Thyroid gland (tissue), 4 donors: Measurements from ENCODE around the gene ARHGAP24. TPM values are rescaled to one million over a fixed set of nuclear protein-coding genes. Genes with fewer than 3 reads are reported as not detected.

ENCODE experiments used
- DNase-seq, 2 donors: peaks; one replicate each; pipeline ENCODE4 v3.0.0-alpha.2; 2019
- H3K27ac ChIP-seq, 3 donors: fragments of 200-600 bp; sonication (generic); 1 replicate in 2 of 3; 2 replicates in 1 of 3; pipeline ENCODE4 v1.5.1; 2016 to 2019; ENCODE audit warnings: mild to moderate bottlenecking in 1 of 3, moderate library complexity in 1 of 3
- H3K27me3 ChIP-seq: fragments of 200-600 bp; sonication (generic); one replicate; pipeline ENCODE4 v1.5.1; 2019
- H3K36me3 ChIP-seq, 2 donors: fragments of 200-600 bp; sonication (generic); one replicate each; pipeline ENCODE4 v1.5.1; 2016 to 2019
- H3K4me1 ChIP-seq, 2 donors: fragments of 200-600 bp; sonication (generic); one replicate each; pipeline ENCODE4 v1.5.1; 2017 to 2019
- H3K4me3 ChIP-seq, 3 donors: fragments of 200-600 bp; sonication (generic); replicated peaks in 1 of 3; 1 replicate in 2 of 3; 2 replicates in 1 of 3; pipeline ENCODE4 v1.5.1; 2016; ENCODE audit warnings: mild to moderate bottlenecking in 1 of 3
- H3K9me3 ChIP-seq: fragments of 200-600 bp; sonication (generic); one replicate; pipeline ENCODE4 v1.5.1; 2017
- POLR2A ChIP-seq, 2 donors: fragments of 450-650 bp; IDR thresholded peaks; one replicate each; pipeline ENCODE4 v1.6.1; 2017; ENCODE audit warnings: antibody characterized with exemption in 2 of 2, mild to moderate bottlenecking in 2 of 2, moderate library complexity in 1 of 2
- WGBS, 2 donors: methylation state at CpG; one replicate each; pipeline ENCODE4 v1.1.5; 2017; 5-methylcytosine and 5-hydroxymethylcytosine counted together
- intact Hi-C: fragments of 100-400 bp; cut with DNase I; formaldehyde crosslinking; loops from one replicate; pipeline ENCODE4 v1.15.1; 2023
- total RNA-seq, 4 donors: library from RNA; depleted of rRNA; stranded (reverse); fragments of >200 nt; gene quantifications; one replicate each; pipeline ENCODE4 v1.2.3, GENCODE V29; 2016
- TF ChIP-seq, protein P1 (sequence below), 6 experiments: fragments of 200-600 bp in 3 of 6; fragments of 450-650 bp in 3 of 6; sonication (generic) in 3 of 6; IDR thresholded peaks; one replicate each; pipeline ENCODE4 v1.5.1; 2016 to 2019; ENCODE audit warnings: antibody characterized with exemption in 6 of 6, mild to moderate bottlenecking in 2 of 6, inconsistent platforms in 1 of 6, moderate library complexity in 1 of 6

The ARHGAP24 gene
- total RNA-seq, 4 donors from 2014 or later = 20.8 to 70.3 (median 52.4) TPM

- intact Hi-C loops = no loop called here
Observed at GRCh38 chr4:85951099-85951498, 476.1 kb downstream of the ARHGAP24 start.

GRCh38 chr4:85952528-85952927 lies 477.6 kb downstream of the ARHGAP24 start:
- H3K9me3 ChIP-seq = no peaks in the 10 kb centered on the region
- no peak for DNase-seq
- TF ChIP-seq, protein P1, sequence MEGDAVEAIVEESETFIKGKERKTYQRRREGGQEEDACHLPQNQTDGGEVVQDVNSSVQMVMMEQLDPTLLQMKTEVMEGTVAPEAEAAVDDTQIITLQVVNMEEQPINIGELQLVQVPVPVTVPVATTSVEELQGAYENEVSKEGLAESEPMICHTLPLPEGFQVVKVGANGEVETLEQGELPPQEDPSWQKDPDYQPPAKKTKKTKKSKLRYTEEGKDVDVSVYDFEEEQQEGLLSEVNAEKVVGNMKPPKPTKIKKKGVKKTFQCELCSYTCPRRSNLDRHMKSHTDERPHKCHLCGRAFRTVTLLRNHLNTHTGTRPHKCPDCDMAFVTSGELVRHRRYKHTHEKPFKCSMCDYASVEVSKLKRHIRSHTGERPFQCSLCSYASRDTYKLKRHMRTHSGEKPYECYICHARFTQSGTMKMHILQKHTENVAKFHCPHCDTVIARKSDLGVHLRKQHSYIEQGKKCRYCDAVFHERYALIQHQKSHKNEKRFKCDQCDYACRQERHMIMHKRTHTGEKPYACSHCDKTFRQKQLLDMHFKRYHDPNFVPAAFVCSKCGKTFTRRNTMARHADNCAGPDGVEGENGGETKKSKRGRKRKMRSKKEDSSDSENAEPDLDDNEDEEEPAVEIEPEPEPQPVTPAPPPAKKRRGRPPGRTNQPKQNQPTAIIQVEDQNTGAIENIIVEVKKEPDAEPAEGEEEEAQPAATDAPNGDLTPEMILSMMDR (IDR thresholded peaks at IDR 0.05) = no peak
- no peak for TF ChIP-seq POLR2A (IDR thresholded peaks at IDR 0.05)
- intact Hi-C loops = no loop called here
- no peak overlapping the region for H3K27ac ChIP-seq
- H3K4me3 ChIP-seq = no peak overlapping the region
- H3K36me3 ChIP-seq = no peaks in the 10 kb centered on the region
- no peaks in the 10 kb centered on the region for H3K27me3 ChIP-seq
- WGBS, 2 donors = 72 to 87% methylated on average over 3 of the region's 3 CpGs
- peaks cover 15 to 30% of the 10 kb centered on the region in 2 donors for H3K4me1 ChIP-seq

More at GRCh38 chr4:85951099-85951498, 476.1 kb downstream of the ARHGAP24 start:
- no peak for DNase-seq
- no peak for TF ChIP-seq POLR2A (IDR thresholded peaks at IDR 0.05)
- TF ChIP-seq, protein P1 (IDR thresholded peaks at IDR 0.05) = no peak
- Histone ChIP-seq H3K27ac (no peak overlapping the region), H3K9me3 (no peaks in the 10 kb centered on the region), H3K4me3 (no peak overlapping the region), H3K27me3 (no peaks in the 10 kb centered on the region), H3K4me1 (peaks cover 7 to 20% of the 10 kb centered on the region in 2 donors), H3K36me3 (no peaks in the 10 kb centered on the region)
- 90 to 92% methylated on average over 3 of the region's 3 CpGs for WGBS, 2 donors

DNA sequence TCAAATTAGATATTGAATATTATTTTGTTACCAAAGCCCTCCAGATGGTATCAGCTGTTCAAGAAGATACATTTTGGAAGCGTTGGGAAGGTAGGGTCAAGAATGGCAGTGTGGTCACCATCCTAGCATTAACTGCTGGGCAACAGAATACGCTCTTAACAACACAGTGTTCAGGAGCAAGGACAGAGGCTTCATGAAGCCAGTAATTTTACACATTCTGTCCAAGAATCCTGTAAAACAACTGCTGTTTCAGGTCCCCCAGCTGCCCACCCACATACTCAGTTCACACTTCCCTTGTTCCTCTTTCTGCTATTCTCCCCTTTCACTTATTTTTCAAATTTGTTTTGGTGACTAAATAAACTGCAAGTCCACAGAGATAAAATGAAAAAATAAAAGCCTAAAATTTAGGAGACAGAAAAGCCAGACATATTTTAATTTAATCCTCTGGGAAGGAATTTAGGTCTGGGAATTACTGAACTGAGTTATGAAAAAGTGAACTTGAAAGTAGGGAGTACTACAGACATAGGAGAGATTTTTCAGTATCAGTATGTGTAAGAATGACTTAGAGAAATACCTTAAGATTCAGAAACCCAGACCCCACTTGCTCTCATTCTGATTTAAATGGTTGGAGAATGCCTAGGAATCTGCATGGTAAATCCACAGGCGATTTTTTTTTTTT lies 478.2 kb downstream of the ARHGAP24 start:
- H3K36me3 ChIP-seq = no peaks in the 10 kb centered on the region
- H3K4me3 ChIP-seq = no peak overlapping the region
- no peak for DNase-seq
- H3K4me1 ChIP-seq = peaks cover 20 to 36% of the 10 kb centered on the region in 2 donors
- intact Hi-C loops = no loop called here
- WGBS, 2 donors = 70 to 74% methylated on average over 3 of the region's 3 CpGs
- H3K9me3 ChIP-seq = no peaks in the 10 kb centered on the region
- H3K27ac ChIP-seq = peak overlapping the region in 2 of 3 donors; percentile 32 to 50
- TF ChIP-seq POLR2A (IDR thresholded peaks at IDR 0.05) = no peak
- TF ChIP-seq, protein P1 (IDR thresholded peaks at IDR 0.05) = no peak
- no peaks in the 10 kb centered on the region for H3K27me3 ChIP-seq

DNA sequence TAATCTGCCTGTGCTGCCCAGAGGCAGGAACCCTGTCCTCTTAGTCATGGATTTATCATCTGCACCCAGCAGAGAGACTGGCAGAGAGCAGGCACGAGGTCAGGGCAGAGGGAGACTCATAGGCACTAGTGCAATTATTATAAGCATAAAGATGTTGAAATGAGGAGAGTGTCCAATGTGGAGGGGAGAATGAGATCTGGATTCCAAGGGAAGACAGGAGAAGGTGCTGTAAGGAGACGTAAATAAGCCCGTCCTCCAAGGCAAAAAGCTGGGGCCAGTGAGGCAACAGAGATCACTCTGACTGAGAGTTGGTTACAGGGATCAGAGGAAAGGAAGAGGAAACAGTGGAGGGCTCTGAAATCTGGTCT lies 478.7 kb downstream of the ARHGAP24 start:
- intact Hi-C loops = no loop called here
- TF ChIP-seq, protein P1 (IDR thresholded peaks at IDR 0.05) = no peak
- Histone ChIP-seq H3K36me3 (no peaks in the 10 kb centered on the region), H3K27me3 (no peaks in the 10 kb centered on the region), H3K27ac (peak overlapping the region in 2 of 3 donors; percentile 32 to 50), H3K4me1 (peaks cover 20 to 38% of the 10 kb centered on the region in 2 donors), H3K4me3 (no peak overlapping the region), H3K9me3 (no peaks in the 10 kb centered on the region)
- WGBS, 2 donors = 88 to 89% methylated on average over 3 of the region's 3 CpGs
- peak in 1 of 2 donors; percentile 13 for DNase-seq

- peaks cover 20 to 38% of the 10 kb centered on the region in 2 donors for H3K4me1 ChIP-seq
- H3K36me3 ChIP-seq = no peaks in the 10 kb centered on the region
- intact Hi-C loops = no loop called here
- no peaks in the 10 kb centered on the region for H3K9me3 ChIP-seq
- H3K27ac ChIP-seq = peak overlapping the region in 1 of 3 donors; percentile 52
- no peak for TF ChIP-seq POLR2A (IDR thresholded peaks at IDR 0.05)
- TF ChIP-seq, protein P1 (IDR thresholded peaks at IDR 0.05) = no peak
- no peaks in the 10 kb centered on the region for H3K27me3 ChIP-seq
- H3K4me3 ChIP-seq = no peak overlapping the region
- no peak for DNase-seq
Observed at GRCh38 chr4:85955620-85956292, 480.8 kb downstream of the ARHGAP24 start.
